Lung microvascular endothelial cell (primary cell): Measurements from ENCODE around the gene SUFU. TPM values are rescaled to one million over a fixed set of nuclear protein-coding genes. Genes with fewer than 3 reads are reported as not detected.

ENCODE experiments used
- DNase-seq, 2 donors: peaks; one replicate each; pipeline versions ENCODE4 v3.0.0 to v3.0.0-alpha.2; 2010; ENCODE audit warnings: low read depth in 2 of 2
- total RNA-seq: library from RNA; depleted of rRNA; stranded (reverse); fragments of >200 nt; gene quantifications from 2 replicates; pipeline ENCODE4 v1.2.1, GENCODE V29; 2014

Gene SUFU
- total RNA-seq, 1 donor from 2014 or later: 3.0 TPM

- DNase-seq: no peak
Observed at GRCh38 chr10:102633848-102634247, 130.1 kb downstream of the SUFU start.

- no peak for DNase-seq
Observed at GRCh38 chr10:102634686-102635085, 130.9 kb downstream of the SUFU start.

DNA sequence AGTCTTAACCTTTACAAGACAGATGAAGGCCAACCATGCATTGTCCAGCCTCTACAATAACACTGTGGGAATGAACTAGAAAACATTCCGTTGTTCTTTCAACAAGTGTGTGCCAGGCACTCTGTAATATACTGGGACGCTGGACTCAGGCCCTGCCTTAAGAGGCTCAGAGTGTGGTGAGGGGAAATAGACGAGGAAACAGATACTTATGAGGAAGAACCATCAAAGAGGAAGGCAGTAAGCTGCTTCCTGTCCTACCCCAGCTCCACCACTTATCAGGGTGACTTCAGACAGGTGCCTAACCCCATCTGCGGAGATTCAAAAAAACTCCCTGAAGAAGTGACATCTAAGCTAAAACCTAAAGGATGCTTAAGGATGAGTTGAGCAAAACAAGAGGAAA, 131.6 kb downstream of the SUFU start:
- DNase-seq: no peak

GRCh38 chr10:102639537-102639936, 135.8 kb downstream of the SUFU start:
- no peak for DNase-seq

GRCh38 chr10:102641402-102641801, 137.6 kb downstream of the SUFU start:
- DNase-seq: no peak

DNA sequence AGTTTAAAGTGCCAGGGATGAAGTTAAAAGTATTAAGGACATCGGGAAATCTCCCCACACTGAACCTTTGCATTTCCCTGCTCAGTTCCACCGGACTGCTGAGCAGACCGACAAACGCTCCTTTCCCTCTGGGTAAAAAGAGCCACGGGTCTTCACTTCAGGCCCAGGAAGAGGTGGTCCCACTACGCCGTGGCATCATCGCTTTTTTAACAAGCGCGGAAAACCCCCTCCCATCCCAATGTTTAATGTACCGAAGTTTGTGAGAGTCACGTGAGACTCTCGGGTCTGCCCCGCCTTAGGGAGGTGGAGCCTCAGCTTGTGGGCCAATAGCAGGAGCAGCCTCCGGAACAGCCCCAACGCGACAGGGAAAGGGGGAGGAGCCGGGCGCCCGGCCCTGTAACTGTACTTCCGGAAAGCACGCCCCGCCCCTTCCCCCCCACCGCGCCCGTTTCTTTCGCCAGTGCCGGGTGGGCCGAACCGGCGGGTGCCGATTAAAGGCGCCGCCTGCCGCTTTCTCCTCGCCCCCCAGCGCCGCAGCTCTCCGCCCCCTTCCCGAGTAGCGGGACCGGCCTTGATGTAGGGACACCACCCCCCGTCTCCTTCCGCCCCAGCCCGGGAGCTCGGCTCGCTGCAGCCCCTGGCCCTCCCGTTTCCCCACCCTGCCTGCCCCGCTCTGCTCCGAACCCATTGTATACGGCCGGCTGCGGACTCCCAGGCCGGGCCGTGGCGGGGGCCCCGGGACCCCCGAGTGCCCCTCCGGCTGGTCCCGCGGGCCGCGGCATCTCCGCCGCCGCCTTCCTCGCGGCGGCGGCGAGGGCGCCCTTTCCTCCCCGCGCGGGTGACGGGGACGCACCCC, 138.3 kb downstream of the SUFU start:
- peak; percentile 98 to 99 for DNase-seq

DNA sequence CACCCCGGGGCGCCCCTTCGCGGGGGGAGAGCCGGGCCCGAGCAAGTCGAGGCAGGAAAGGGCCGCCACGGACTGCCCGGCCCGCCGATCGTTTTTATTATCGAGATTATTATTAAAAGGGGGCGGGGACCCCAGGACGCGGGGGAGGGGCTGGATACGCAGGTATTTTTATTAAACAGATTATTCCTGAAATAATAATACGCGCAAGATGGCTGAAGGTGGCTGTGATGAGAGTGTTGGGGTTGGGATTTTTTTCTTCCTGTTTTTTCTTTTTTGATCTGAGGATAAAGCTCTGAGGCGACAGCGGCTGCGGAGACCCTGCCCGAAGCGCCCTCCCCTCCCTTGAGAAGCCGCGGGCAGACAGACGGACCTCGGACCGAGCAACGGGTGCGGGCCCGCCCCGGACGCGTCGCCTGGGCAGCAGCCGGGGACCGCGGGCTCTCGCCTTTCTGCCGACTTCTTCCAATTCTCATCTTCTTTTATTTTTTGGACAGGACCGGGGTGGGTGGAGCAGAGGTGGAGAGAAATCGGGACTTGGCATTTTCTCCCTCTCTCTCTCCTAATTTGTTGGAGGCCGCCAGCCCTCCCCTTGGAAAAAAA, 139.1 kb downstream of the SUFU start:
- peak; percentile 62 to 79 for DNase-seq

GRCh38 chr10:102643336-102644065, 139.7 kb downstream of the SUFU start:
- DNase-seq: peak; percentile 79 to 84

- peak; percentile 57 to 60 for DNase-seq
Observed at GRCh38 chr10:102644066-102644645, 140.4 kb downstream of the SUFU start, which contains the start of gene TRIM8. Gene TRIM8, plus strand, starts transcription at chr10:102644479. Its CDS starts 139 bp downstream, at chr10:102644618.

DNA sequence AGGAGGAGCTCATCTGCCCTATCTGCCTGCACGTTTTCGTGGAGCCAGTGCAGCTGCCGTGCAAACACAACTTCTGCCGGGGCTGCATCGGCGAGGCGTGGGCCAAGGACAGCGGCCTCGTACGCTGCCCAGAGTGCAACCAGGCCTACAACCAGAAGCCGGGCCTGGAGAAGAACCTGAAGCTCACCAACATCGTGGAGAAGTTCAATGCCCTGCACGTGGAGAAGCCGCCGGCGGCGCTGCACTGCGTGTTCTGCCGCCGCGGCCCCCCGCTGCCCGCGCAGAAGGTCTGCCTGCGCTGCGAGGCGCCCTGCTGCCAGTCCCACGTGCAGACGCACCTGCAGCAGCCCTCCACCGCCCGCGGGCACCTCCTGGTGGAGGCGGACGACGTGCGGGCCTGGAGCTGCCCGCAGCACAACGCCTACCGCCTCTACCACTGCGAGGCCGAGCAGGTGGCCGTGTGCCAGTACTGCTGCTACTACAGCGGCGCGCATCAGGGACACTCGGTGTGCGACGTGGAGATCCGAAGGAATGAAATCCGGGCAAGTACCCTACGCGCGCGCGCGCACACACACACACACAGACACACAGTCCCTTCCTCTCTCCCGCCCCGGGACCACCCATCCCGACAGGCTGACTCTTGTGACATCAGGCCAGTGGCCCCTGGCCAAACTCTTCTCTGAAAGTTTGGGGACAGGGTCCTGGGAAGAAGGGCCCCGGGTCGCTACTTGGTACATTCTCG, 141.0 kb downstream of the SUFU start:
- peak; percentile 85 to 93 for DNase-seq

DNA sequence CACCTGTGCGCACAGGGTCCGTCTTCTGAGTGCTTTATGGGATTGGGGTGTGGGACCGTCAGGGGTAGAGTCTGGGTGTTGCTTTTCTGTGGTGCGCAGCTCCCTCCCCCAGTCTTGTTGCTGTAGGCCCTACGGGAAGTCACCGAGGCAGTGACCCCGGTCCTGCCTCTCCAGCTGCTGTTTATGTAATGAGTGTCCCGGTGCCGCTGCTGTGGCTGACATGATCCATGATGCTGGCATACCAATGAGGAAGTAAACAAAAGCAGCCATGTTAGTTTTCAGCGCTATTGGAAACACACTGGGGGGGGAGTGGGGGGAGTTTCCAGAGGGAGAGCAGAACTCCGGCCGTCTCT, 141.6 kb downstream of the SUFU start:
- peak; percentile 86 to 93 for DNase-seq

DNA sequence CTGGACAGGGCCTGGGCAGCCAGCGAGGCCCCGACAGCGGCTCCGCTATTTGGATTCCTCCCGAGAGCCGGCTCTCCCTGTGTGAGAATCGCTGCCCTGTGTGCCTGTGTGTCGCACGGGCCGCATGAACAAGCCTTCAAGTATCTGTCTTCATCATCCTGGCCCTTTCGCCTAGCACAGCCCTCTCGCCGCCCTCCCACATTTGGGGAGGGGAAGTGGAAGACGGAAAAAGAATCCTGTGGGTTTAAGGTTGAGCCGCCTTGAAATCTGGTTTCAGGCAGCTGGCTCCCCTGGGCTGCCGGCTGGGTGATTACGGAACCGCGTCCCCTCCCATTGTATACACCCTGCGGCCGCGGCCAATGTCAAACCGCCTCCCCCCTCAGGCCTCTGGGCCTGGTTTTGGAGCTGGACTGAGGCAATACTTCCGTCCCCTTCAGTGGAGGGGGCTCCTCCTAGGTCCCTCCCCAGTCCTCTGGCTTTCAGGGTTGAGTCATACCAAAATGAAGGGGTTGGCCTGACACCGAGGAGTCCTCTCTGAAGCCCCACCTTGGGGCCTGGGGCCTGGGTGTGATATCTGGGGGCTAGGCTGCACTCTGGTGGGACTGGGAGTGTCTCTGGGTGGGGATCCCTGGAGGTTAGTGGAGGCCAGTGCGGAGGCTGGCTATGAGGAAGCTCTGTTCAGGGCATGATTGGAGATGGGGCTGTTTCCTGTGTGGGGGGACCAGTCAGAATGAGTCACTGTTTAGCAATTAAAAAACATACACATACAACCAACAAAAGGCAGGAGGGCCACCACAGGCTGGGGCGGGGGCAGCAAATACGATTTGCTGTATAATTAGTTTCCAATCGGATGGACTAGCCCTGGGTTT, 142.2 kb downstream of the SUFU start:
- DNase-seq: peak; percentile 84 to 95

DNA sequence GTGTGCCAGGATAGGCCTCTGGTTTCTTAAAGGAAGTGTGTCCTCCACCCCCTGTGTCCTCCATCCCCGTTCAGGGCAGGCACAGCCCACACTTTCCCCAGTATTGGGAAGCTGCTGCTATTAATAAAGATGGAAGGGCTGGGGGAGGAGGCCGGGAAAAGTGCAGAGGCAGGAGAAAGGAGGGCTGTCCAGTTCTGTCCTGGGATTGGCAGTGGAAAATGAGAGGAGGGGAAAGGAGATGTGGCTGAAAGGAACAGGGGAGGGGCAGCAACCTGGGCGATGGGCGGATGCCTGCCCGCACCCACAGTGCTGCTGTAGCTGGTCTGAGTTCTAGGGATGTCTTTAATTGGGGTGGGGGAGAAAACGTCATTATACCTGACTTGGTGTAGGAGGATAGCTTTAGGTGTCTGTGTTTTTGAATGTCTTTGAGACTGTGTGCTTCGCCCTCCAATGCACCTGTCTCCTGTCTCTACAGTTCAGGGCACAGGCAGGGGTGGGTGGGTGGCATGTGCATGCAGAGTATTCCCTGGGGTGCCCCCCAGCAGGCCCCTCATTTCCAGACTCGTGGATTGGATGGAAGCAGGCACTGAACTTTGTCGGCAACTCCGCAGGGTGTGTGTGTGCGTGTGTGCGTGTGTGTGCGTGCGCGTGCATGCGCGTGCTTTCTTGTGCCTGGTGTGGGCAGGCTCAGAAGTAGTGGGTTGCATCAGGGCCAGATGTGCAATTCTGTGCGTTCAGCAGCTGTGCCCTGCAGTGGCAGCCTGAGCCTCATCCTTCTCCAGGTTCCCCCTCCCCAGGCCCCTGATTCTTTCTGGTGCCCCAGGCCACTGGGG, 143.1 kb downstream of the SUFU start:
- peak; percentile 40 to 67 for DNase-seq

DNA sequence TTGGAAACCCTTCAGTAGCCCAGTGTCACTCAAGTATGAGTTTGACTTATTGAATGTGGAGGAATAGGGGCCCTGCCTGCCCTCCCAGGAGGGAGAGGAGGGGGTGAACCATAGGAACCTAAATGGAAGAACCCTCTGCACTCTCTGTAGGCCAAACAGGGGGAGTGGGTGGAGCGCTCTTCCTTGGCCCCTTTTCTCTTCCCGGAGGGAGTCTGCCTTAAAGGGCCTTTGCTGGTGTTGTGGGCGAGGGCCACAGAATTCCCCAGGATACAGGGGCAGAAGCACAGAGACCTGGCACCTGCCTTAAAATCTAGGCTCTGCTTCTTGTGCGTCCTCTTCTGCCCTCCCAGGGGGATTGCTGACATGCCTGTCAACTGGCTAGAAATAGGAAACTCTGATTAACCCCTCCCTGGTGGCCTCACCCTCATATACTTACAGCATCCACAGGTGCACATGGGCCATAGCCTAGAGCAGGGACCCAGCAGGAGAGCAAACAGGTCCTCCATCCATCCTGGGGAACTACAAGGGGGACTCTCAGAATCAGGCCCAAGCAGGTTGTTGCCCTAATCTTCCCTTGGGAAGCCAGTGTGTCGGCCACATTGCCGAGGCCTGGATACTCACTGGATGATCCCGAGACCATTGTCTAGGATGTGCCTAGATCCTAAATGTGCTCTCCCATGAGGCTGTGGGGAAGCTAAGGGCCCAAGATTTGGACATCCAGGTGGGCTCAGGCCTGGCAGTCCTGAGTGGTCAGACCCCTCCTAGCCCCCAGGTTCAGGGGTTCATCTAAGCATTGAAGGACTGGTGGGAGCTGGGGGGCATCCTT, 143.9 kb downstream of the SUFU start:
- DNase-seq: no peak

- DNase-seq: no peak
Observed at GRCh38 chr10:102648269-102648888, 144.6 kb downstream of the SUFU start.

- no peak for DNase-seq
Observed at GRCh38 chr10:102648889-102649796, 145.4 kb downstream of the SUFU start.
